Endodermal cell (in vitro differentiated cells): ENCODE data around the gene PRKCB. TPM values are rescaled to one million over a fixed set of nuclear protein-coding genes. Genes with fewer than 3 reads are reported as not detected.

Source experiments
- DNase-seq: peaks from one replicate; pipeline ENCODE4 v3.0.0-alpha.2; 2017
- H3K27ac ChIP-seq: 2 replicates; pipeline ENCODE4 v1.5.1; 2013; ENCODE audit warnings: mild to moderate bottlenecking, low read depth, low read length, moderate library complexity
- H3K27me3 ChIP-seq: 2 replicates; pipeline ENCODE4 v1.6.1; 2013; ENCODE audit warnings: mild to moderate bottlenecking, low read length, moderate library complexity; ENCODE audit not compliant: insufficient read depth, control insufficient read depth, poor library complexity, severe bottlenecking
- H3K36me3 ChIP-seq: 2 replicates; pipeline ENCODE4 v1.7.0; 2013; ENCODE audit warnings: mild to moderate bottlenecking, low read length, moderate library complexity; ENCODE audit not compliant: control insufficient read depth, insufficient read depth
- H3K4me1 ChIP-seq: one replicate; pipeline ENCODE4 v1.7.0; 2013; ENCODE audit warnings: low read length; ENCODE audit not compliant: control insufficient read depth, insufficient read depth
- H3K4me3 ChIP-seq: 2 replicates; pipeline ENCODE4 v1.5.1; 2013; ENCODE audit warnings: mild to moderate bottlenecking, low read length, moderate library complexity
- H3K9ac ChIP-seq: 2 replicates; pipeline ENCODE4 v1.6.1; 2013; ENCODE audit warnings: mild to moderate bottlenecking, low read length, moderate library complexity; ENCODE audit not compliant: poor library complexity, severe bottlenecking; ENCODE audit errors: extremely low read depth
- H3K9me3 ChIP-seq: 2 replicates; pipeline ENCODE4 v1.6.1; 2013; ENCODE audit warnings: mild to moderate bottlenecking, low read length, moderate library complexity; ENCODE audit not compliant: control insufficient read depth
- H3K27ac Mint-ChIP-seq: 2 replicates; pipeline ENCODE4 v1.8.0; 2020; ENCODE audit warnings: mixed read lengths
- H3K27me3 Mint-ChIP-seq: 2 replicates; pipeline ENCODE4 v1.8.0; 2021; ENCODE audit warnings: mild to moderate bottlenecking, mixed read lengths; ENCODE audit not compliant: insufficient read depth
- H3K36me3 Mint-ChIP-seq: 2 replicates; pipeline ENCODE4 v1.8.0; 2020; ENCODE audit warnings: low read depth, mixed read lengths
- H3K4me1 Mint-ChIP-seq: 2 replicates; pipeline ENCODE4 v1.8.0; 2020; ENCODE audit warnings: mixed read lengths
- H3K4me3 Mint-ChIP-seq: 2 replicates; pipeline ENCODE4 v1.8.0; 2020; ENCODE audit warnings: mild to moderate bottlenecking, moderate library complexity, mixed read lengths
- H3K9me3 Mint-ChIP-seq: 2 replicates; pipeline ENCODE4 v1.8.0; 2020; ENCODE audit warnings: mild to moderate bottlenecking, mixed read lengths
- WGBS, 2 experiments: methylation state at CpG; one replicate each; pipeline versions ENCODE4 v1.1.5 to v1.1.7; 2013; ENCODE audit warnings: missing lambda C conversion rate in 2 of 2, mixed read lengths in 1 of 2; ENCODE audit not compliant: insufficient coverage in 1 of 2, insufficient read length in 1 of 2; 5-methylcytosine and 5-hydroxymethylcytosine counted together
- total RNA-seq, 2 donors: library from RNA; stranded (reverse); fragmentation: NEBNext Ultra II Directional in 1 of 2; extraction: Animal tissue kit (Norgen Biotek cat#: 25700) in 1 of 2; gene quantifications; 2 replicates in 1 of 2; 3 replicates in 1 of 2; pipeline ENCODE4 v1.2.1, GENCODE V29; 2021
- TF ChIP-seq, protein P1 (sequence below): fragments of 200-600 bp; sonication (generic); conservative IDR thresholded peaks from 2 replicates; pipeline ENCODE4 v1.5.0; 2021; ENCODE audit warnings: antibody characterized with exemption, mild to moderate bottlenecking

Gene PRKCB
- total RNA-seq, 2 donors from 2014 or later: 0.38 to 1.1 TPM

GRCh38 chr16:24130494-24131085 is 294.8 kb downstream of the PRKCB start:
- no peak overlapping the region for H3K4me3 Mint-ChIP-seq
- 77% methylated on average over 5 to 10 of the region's 10 CpGs for WGBS, 2 experiments
- TF ChIP-seq, protein P1, sequence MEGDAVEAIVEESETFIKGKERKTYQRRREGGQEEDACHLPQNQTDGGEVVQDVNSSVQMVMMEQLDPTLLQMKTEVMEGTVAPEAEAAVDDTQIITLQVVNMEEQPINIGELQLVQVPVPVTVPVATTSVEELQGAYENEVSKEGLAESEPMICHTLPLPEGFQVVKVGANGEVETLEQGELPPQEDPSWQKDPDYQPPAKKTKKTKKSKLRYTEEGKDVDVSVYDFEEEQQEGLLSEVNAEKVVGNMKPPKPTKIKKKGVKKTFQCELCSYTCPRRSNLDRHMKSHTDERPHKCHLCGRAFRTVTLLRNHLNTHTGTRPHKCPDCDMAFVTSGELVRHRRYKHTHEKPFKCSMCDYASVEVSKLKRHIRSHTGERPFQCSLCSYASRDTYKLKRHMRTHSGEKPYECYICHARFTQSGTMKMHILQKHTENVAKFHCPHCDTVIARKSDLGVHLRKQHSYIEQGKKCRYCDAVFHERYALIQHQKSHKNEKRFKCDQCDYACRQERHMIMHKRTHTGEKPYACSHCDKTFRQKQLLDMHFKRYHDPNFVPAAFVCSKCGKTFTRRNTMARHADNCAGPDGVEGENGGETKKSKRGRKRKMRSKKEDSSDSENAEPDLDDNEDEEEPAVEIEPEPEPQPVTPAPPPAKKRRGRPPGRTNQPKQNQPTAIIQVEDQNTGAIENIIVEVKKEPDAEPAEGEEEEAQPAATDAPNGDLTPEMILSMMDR: no peak

DNA sequence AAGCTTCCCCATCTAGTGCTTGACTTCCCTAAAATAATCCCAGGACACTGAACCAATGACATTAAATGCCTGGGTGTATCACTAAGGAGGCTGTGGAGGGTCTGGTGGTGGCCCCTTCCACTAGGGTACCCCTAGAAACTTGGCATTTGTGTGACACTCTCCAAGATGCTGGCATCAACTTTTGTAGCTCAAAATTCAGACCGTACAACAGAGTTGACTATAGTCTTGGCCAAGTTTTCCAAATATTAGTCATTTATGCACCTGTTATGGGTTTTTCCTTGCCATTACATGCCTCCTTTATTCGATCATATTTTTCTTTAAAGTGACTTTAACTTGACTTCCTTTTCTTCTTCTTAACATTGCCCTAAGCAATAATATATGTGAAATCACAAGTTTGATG is 295.5 kb downstream of the PRKCB start:
- TF ChIP-seq, protein P1: no peak
- Mint-ChIP-seq H3K36me3 (no peaks in the 10 kb centered on the region), H3K4me1 (peaks cover 17% of the 10 kb centered on the region), H3K27ac (no peak overlapping the region), H3K27me3 (no peaks in the 10 kb centered on the region), H3K9me3 (no peaks in the 10 kb centered on the region), H3K4me3 (no peak overlapping the region)
- peak; percentile 15 for DNase-seq
- Histone ChIP-seq H3K4me1 (peaks cover 4% of the 10 kb centered on the region), H3K9ac (no peak overlapping the region), H3K27ac (no peak overlapping the region), H3K36me3 (no peaks in the 10 kb centered on the region), H3K9me3 (no peaks in the 10 kb centered on the region), H3K4me3 (no peak overlapping the region), H3K27me3 (no peaks in the 10 kb centered on the region)
- 89 to 100% methylated on average over 1 to 2 of the region's 2 CpGs for WGBS, 2 experiments

More at GRCh38 chr16:24130494-24131085, 294.8 kb downstream of the PRKCB start:
- peak; percentile 45 for DNase-seq
- H3K36me3 Mint-ChIP-seq: no peaks in the 10 kb centered on the region
- Histone ChIP-seq H3K9ac (no peak overlapping the region), H3K27ac (no peak overlapping the region), H3K4me1 (no peaks in the 10 kb centered on the region), H3K4me3 (no peak overlapping the region), H3K27me3 (no peaks in the 10 kb centered on the region), H3K36me3 (no peaks in the 10 kb centered on the region), H3K9me3 (no peaks in the 10 kb centered on the region)
- no peaks in the 10 kb centered on the region for H3K27me3 Mint-ChIP-seq
- H3K27ac Mint-ChIP-seq: no peak overlapping the region
- H3K4me1 Mint-ChIP-seq: peaks cover 11% of the 10 kb centered on the region
- H3K9me3 Mint-ChIP-seq: no peaks in the 10 kb centered on the region

- no peak overlapping the region for H3K4me3 Mint-ChIP-seq
- H3K9me3 Mint-ChIP-seq: no peaks in the 10 kb centered on the region
- no peaks in the 10 kb centered on the region for H3K36me3 Mint-ChIP-seq
- H3K27ac ChIP-seq: no peak overlapping the region
- H3K27ac Mint-ChIP-seq: no peak overlapping the region
- H3K36me3 ChIP-seq: no peaks in the 10 kb centered on the region
- 85% methylated on average over 2 of the region's 2 CpGs; no CpG with 5 or more reads in 1 of the 2 experiments for WGBS, 2 experiments
- H3K9me3 ChIP-seq: no peaks in the 10 kb centered on the region
- no peak overlapping the region for H3K9ac ChIP-seq
- H3K4me3 ChIP-seq: no peak overlapping the region
- H3K4me1 Mint-ChIP-seq: peaks cover 20% of the 10 kb centered on the region
- no peaks in the 10 kb centered on the region for H3K27me3 ChIP-seq
- H3K27me3 Mint-ChIP-seq: no peaks in the 10 kb centered on the region
- TF ChIP-seq, protein P1: no peak
- no peak for DNase-seq
- H3K4me1 ChIP-seq: peaks cover 5% of the 10 kb centered on the region
Measured at GRCh38 chr16:24132048-24132796, 296.4 kb downstream of the PRKCB start.
